ENCODE results near the gene ULBP3. TPM values are rescaled to one million over a fixed set of nuclear protein-coding genes. Genes with fewer than 3 reads are reported as not detected.

The ULBP3 gene
- total and polyA plus RNA-seq, 2 of the 4 experiments (the other 2 are of a cell fraction), result 11.1 to 35.1 TPM

DNA sequence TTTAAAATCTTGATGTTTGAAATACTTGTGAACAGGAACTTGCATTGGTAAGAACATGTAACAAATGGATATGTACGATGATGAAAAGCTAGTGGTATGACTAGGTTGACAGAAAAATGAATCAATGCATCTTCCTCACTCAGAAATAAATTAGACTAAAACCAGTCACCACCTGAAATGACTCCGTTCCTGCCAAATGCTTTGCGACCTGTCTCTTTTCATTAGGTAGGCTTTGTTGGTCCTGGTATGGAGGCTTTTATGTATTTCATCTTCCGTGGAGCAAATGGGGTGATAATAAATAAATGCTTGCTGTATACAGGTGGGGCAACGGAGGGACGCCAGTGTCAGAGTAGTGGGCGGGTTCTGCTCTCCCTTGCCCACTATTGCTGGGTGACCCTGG is 17.1 kb upstream of the ULBP3 start:
- no peaks in the 10 kb centered on the region for H3K9me1 ChIP-seq (ENCODE audit: insufficient read depth, low read length)
- H3K56ac ChIP-seq (ENCODE audit: extremely low read depth, insufficient read depth, low read length), result no peak overlapping the region
- no peak overlapping the region for H3K9ac ChIP-seq (ENCODE audit: low read depth, low read length)
- no peak overlapping the region for H3K23ac ChIP-seq (ENCODE audit: low read depth, low read length)
- no peak overlapping the region for H2BK15ac ChIP-seq (ENCODE audit: low read depth, low read length)
- H4K5ac ChIP-seq (ENCODE audit: low read depth, low read length), result no peak overlapping the region
- in situ Hi-C loops (cut with MboI; ENCODE audit: low sequenced_read_pairs), result no loop called here
- H3K79me1 ChIP-seq (ENCODE audit: low read depth in 1 of 2, low read length in 2 of 2), result no peaks in the 10 kb centered on the region
- no peak overlapping the region for H3K14ac ChIP-seq (replicated peaks; ENCODE audit: low read depth, low read length)
- no peak overlapping the region for H2BK20ac ChIP-seq (ENCODE audit: low read depth, low read length)
- peaks cover 25% of the 10 kb centered on the region for H3K27me3 ChIP-seq (ENCODE audit: control insufficient read depth, insufficient read depth, low read length)
- DNase-seq, result no peak
- no peak overlapping the region for H4K8ac ChIP-seq (ENCODE audit: low read depth in 2 of 2, low read length in 2 of 2)
- H3K4ac ChIP-seq (ENCODE audit: low read depth, low read length), result no peak overlapping the region
- H3K4me3 ChIP-seq (ENCODE audit: insufficient read depth, low read depth, low read length), result no peak overlapping the region
- H2AK9ac ChIP-seq (replicated peaks; ENCODE audit: low read depth, low read length, poor library complexity), result no peak overlapping the region
- POLR2A ChIA-PET (ENCODE audit: unreplicated experiment), result no interaction called here
- no peak overlapping the region for H2BK5ac ChIP-seq (ENCODE audit: low read depth, low read length, poor library complexity, severe bottlenecking)
- H3K36me3 ChIP-seq (ENCODE audit: control insufficient read depth, insufficient read depth, low read length), result no peaks in the 10 kb centered on the region
- no peaks in the 10 kb centered on the region for H3K9me3 ChIP-seq (ENCODE audit: control insufficient read depth, insufficient read depth, low read length)
- no peaks in the 10 kb centered on the region for H4K20me1 ChIP-seq (ENCODE audit: insufficient read depth, low read length)
- H2BK120ac ChIP-seq (ENCODE audit: low read depth, low read length), result no peak overlapping the region
- dilution Hi-C loops (cut with HindIII; ENCODE audit: low sequenced_read_pairs, unreplicated experiment), result no loop called here
- CTCF ChIA-PET, result no interaction called here
- no peak overlapping the region for H2AK5ac ChIP-seq (ENCODE audit: low read depth, low read length)
- no peak overlapping the region for H2AFZ ChIP-seq (replicated peaks; ENCODE audit: low read length, poor library complexity)
- no CpG with 5 or more reads among the region's 7 CpGs for WGBS, 2 experiments (ENCODE audit: extremely low coverage in 2 of 2, insufficient read length in 1 of 2)
- H4K91ac ChIP-seq (ENCODE audit: insufficient read depth, low read depth, low read length), result no peak overlapping the region
- ATAC-seq (ENCODE audit: low read depth), result no peak
- no peak overlapping the region for H3K27ac ChIP-seq (ENCODE audit: insufficient read depth, low read length)
- H3K4me2 ChIP-seq (ENCODE audit: low read depth, low read length), result no peak overlapping the region
- H3K18ac ChIP-seq (ENCODE audit: low read depth, low read length), result no peak overlapping the region
- BruUV-seq (replicated peaks), result no TSS peak
- H3K4me1 ChIP-seq (ENCODE audit: control insufficient read depth, insufficient read depth, low read length), result no peaks in the 10 kb centered on the region
- intact Hi-C loops (cut with micrococcal nuclease), result no loop called here
- no peak for TF ChIP-seq SMC3 (IDR thresholded peaks at IDR 0.05; ENCODE audit: low read depth, low read length)
- no peak for TF ChIP-seq BHLHE40 (IDR thresholded peaks at IDR 0.05; ENCODE audit: low read depth, low read length)
- no peak for TF ChIP-seq RFX5 (IDR thresholded peaks at IDR 0.05; ENCODE audit: low read depth, low read length)
- no peak for TF ChIP-seq NFE2L2 (IDR thresholded peaks at IDR 0.05; ENCODE audit: low read depth, low read length)
